HG03196 (cell line): ENCODE measurements around the gene UNC50.

ENCODE experiments used
- ATAC-seq: cut with Tn5 transposase; IDR thresholded peaks from one replicate; pipeline ENCODE4 v1.9.1; 2021; ENCODE audit not compliant: unreplicated experiment

The UNC50 gene

DNA sequence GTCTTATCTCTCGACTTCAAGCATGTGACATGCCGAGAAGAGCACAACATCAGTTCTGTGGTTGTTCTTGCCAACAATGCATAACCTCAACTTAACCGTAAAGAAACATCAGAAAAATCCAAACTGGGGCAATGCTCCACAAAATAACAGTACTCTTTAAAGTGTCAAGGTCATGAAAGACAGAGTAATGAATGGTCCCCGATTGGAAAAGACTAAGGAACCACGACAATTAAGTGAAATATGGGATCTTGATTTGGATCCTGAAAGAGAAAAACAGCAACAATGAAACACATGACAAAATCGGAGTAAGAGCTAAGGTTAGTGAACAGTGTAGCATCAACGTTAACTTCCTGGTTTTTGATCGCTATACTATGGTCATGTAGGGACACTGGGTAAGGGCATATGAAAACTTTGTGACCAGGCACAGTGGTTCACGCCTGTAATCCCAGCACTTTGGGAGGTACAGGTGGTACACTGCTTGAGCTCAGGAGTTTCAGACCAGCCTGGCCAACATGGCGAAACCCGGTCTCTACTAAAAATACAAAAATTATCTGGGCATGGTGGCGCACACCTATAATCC is 55.2 kb downstream of the UNC50 start:
- ATAC-seq, result no peak

DNA sequence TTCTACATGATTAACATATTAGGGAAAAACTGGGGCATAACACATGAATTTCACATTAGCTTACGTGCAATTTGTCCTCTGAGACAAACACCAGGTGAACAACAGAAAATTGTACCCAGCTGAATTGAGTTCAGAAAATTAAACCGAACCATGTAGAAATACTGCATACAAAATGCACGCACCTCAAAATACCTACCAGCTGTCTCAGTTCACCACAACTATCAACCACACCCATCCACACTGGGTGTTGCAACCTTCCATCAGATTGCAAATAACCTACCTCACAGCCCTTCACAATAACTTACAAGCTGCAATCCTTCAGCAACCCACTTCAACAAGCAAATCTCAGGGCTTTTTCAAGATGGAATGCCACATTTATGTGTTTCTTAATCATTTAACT is 55.9 kb downstream of the UNC50 start:
- no peak for ATAC-seq

DNA sequence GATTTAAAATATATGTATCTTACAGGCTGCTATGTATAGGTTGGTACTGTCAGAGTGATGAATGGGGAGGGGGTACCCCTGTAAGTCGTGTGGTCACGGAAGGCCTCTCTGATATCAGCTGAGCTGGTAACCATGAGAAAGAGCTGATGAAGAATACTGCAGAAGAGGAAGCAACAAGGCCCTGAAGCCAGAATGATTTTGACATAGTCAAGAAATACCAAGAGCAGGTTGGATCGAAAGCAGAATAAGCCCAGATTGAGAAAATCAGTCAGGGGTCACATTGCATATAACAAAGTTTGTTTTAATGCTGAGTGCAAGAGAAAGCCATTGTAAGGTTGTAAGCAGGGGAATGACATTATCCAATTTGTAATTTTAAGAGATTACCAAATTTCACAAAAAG is 57.3 kb downstream of the UNC50 start:
- no peak for ATAC-seq
